ENCODE results near the gene KIAA1755.

KIAA1755 gene, protein sequence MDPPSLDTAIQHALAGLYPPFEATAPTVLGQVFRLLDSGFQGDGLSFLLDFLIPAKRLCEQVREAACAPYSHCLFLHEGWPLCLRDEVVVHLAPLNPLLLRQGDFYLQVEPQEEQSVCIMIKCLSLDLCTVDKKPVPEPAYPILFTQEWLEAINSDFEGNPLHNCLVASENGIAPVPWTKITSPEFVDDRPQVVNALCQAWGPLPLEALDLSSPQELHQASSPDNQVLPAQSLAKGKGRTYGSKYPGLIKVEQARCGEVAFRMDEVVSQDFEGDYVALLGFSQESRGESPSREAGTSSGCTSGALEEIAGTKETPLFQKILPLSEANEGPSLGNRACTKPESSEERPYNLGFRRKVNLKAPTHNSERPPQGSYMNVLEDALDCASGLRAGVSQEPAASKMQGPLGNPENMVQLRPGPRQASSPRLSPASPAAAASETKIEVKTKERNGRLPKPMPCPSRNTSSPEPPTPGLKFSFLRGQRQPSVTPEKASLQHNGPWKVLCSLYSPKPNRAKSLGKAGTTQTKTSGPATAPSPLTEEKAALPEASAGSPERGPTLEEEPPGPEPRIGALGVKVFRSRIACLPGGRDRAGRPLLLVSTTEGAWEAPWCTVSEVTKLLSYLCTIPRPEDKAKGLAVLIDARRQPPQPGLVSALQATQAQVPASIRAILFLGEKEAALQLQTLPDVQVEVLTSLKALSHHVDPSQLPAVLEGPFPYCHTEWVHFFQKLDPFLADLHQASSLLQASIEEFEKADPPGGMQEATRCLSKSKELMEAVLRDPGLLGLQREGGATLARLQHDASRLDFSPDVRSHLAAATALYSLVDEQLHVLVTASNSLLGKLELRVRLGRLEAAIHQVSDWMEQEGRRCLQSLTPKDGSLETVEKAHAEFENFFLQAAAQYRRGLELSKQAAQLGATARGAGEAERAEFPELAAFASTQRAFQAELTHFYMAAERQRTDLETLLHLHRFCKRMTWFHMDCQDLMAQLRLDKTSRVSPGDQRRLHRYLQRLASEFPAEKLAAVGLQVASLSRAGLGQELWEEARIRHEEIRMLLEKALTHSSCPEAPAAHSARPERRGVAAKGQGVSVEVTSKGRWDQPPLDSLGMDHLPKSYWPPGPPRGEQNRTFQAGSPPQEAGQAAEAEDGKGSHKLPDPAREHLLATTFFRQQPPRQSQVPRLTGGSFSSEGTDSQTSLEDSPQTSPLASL

GRCh38 chr20:38260378-38261053 lies at the start of gene KIAA1755:
Gene KIAA1755 (minus strand): TSS chr20:38260735. CDS start chr20:38260500, 235 bp downstream.
- DNase-seq, result no peak

GRCh38 chr20:38308447-38308846 lies 47.9 kb upstream of the KIAA1755 start:
- DNase-seq, result no peak

DNA sequence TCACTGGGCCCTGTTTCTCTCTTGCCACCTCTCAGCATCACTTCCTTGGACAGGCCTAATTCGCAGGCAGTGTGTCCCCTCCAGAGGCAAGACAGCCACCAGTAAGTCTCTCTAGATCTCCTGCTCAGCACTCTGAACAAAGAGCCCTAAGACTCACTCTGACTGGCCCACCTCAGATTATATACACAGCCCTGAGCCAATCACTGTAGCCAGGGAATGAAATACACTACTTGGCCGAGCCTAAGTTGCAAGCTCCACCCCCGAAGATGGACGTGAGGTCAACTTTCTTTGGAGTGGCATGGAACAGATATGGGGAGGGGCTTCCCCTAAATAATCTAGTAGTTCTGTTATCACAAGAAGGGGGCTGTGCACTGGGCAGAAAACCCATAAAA lies 47.5 kb upstream of the KIAA1755 start:
- no peak for DNase-seq

DNA sequence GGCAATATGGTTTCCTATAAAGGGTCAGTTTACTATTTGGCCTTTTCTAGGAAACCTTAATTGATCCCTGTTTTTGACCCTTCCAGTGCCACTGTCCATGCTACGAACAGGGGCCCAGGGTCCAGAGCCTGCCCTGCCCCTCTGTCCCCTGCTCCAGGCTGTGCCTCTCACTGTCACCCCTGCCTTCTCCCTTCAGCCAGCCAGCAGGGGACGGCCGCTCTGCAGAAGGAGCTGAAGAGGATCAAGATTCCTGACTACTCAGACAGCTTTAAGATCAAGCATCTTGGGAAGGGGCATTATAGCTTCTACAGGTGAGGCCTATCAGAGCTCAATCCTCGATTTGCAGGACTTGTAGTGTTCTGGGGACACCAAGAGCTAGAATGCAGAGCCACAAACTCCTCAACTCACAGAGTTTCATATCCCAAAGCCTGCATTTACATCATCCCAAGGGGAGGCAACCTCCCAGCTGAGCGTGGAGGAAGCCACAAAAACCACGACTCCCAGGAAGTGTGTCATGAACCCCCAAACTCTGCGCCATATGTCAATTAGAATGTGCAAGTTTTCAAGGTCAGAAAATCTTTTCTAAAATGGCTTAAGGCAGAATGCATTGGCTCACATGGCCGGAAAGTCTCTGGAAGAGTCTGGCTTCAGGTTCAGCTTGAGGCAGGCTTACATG lies 47.0 kb upstream of the KIAA1755 start:
- DNase-seq, result no peak

- no peak for DNase-seq
These were observed 45.8 kb upstream of the KIAA1755 start for GRCh38 chr20:38306379-38306778.

GRCh38 chr20:38305541-38305940 lies 45.0 kb upstream of the KIAA1755 start:
- DNase-seq, result no peak

DNA sequence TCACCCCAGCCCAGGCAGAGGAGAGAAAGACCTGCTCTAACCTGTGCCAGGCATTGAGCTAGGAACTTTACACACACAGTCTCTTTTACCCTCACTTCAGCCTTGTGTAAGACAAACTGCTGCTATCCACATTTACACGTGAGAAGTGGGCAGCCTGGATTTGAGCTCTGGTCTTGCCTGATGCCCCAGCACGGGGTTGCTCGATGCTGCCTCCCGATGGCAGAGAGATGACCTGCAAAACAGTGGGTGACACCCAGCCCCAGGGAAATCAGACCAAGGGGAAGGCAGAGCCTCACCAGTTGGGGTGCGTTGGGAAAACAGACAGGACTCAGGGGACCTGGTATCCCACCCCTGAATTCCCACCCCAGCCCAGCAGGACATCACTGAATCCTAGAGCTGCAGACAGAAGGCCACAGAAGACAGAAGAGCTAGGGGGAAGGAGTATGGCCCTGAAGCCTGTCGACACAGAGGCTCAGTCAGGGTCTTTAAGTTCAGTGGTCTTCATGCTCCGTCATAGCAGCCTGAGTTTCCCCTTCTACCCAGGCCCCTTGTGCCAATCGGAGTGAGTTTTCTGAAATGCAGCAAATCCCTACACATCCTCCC lies 44.4 kb upstream of the KIAA1755 start:
- no peak for DNase-seq

GRCh38 chr20:38303908-38304379 lies 43.4 kb upstream of the KIAA1755 start, which contains the start of gene BPI:
Gene BPI (plus strand): TSS chr20:38304156. CDS start chr20:38304224, 68 bp downstream.
- no peak for DNase-seq

DNA sequence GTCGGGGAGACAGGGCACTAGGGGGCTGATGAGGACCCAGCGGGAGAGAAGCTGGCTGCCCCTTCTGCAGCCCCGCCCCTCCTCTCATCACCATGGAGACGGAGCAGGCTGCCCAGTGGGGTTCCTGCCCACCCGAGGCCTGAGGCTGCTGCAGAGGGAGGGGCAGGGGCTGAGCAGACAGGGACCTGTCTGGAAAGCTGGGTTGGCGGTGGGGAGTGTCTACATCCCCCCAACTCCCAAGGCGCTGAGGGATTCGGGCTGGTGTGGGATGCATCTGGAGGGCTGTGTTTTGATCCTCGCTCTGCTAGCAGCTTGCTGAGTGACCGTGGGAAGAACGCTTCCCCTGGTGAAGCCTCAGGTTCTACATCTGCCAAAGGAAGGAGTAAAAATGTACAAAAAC lies 42.3 kb upstream of the KIAA1755 start:
- no peak for DNase-seq

GRCh38 chr20:38301309-38301708 lies 40.8 kb upstream of the KIAA1755 start:
- DNase-seq, result no peak

GRCh38 chr20:38300438-38300837 lies 39.9 kb upstream of the KIAA1755 start:
- DNase-seq, result no peak

DNA sequence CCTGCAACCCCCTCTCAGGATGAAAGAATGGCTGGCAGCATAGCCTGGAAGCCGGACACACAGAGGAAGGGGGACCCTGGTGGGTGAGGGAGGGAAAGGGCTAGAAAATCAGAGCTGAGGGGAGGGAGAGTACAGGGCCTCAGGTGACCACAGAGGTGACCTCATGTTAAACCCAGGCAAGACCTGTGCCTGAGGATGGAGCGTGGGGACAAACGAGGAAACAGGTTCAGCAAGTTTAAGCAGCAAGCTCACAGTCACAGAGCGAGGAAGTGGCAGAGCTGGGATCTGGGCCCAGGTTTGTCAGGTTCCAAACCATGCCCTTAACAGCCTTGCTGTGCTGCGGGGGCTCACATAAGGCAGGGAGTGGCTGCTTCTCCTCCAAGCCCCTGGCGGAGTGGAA lies 39.4 kb upstream of the KIAA1755 start:
- no peak for DNase-seq

- DNase-seq, result no peak
These were observed 38.3 kb upstream of the KIAA1755 start for GRCh38 chr20:38298768-38299288.

GRCh38 chr20:38297916-38298674 lies 37.6 kb upstream of the KIAA1755 start:
- DNase-seq, result no peak

- DNase-seq, result no peak
These were observed 35.9 kb upstream of the KIAA1755 start for GRCh38 chr20:38296433-38296832.

GRCh38 chr20:38295811-38296210 lies 35.3 kb upstream of the KIAA1755 start:
- no peak for DNase-seq

DNA sequence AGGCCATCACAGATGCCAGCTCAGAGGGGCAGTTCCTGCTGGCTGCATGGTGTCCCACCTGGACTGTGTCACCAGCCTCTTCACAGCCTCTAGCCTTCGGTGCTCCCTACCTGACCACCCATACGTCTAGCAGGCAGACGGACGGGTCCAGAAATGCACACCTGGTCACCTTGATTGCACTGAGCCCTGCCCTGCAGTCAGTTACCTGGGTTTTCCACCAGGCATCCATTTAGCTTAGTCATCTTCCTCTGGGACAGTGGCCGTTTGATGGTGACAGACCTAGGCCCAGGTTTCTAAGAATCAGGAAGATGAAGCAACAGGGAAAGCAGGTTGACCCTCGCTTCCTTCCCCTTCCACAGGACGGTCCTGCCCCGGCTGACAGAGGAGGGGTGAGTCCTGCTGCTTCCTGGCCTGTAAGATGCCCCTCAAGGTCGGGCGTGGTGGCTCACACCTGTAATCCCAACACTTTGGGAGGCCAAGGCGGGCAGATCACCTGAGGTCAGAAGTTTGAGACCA lies 33.6 kb upstream of the KIAA1755 start:
- no peak for DNase-seq

GRCh38 chr20:38293491-38294065 lies 33.0 kb upstream of the KIAA1755 start:
- no peak for DNase-seq

DNA sequence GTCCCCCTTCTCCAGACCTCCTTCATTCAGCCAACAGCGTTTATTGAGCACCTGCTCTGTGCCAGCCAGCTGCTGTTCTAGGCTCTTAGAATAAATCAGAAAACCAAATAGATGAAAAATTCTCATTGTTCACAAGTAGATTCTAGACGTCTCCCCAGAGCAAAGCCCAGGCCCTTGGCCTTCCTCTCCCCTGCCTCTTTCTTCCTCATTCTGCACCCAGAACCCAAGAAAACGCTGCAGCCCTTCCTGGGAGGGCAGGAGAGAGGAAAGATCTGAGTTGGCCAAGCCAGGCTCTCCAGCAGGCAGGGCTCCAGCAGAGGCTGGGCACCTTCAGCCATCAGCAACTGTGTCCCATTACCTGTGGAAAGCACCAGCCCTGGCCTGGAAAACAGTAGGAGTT lies 31.4 kb upstream of the KIAA1755 start:
- no peak for DNase-seq
